Activated CD8-positive, alpha-beta memory T cell treated with anti-CD3 and anti-CD28 coated beads for 48 hours (primary cell): ENCODE measurements around the gene ZNF10.

ENCODE experiments used
- DNase-seq, 3 experiments: peaks; one replicate each; pipeline ENCODE4 v3.0.0-alpha.2; 2020; ENCODE audit warnings: low read depth in 2 of 3, low spot score in 2 of 3

Gene ZNF10

DNA sequence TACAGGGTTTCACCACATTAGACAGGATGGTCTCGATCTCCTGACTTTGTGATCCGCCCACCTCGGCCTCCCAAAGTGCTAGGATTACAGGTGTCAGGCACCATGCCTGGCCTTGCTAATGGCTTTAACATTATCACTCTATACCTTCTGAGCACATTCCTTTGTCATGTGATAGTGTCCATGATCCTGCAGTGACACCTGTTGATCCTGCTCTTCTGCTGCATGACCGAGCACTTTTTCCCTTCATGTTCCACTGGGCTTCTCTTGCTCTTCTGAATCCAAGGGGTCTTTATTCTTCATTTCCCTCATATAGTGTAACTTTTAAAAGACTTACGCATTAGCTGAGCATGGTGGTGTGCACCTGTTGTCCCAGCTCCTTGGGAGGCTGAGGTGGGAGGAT is 62.4 kb downstream of the ZNF10 start:
- DNase-seq = no peak

DNA sequence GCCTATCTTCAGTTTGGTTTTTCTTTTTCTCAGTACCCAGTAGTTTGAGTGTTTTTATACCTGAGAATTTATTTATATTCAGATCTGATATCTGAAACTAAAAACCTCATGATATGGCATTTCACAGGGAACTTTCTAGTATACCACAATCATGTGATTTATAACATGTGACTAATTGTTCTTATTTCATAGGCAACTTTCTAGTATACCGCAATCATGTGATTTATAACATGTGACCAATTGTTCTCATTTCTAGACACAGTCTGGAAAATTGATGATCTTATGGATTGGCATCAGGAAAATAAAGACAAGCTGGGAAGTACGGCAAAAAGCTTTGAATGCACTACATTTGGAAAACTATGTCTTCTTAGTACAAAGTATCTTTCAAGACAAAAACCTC is 71.5 kb downstream of the ZNF10 start:
- no peak for DNase-seq

DNA sequence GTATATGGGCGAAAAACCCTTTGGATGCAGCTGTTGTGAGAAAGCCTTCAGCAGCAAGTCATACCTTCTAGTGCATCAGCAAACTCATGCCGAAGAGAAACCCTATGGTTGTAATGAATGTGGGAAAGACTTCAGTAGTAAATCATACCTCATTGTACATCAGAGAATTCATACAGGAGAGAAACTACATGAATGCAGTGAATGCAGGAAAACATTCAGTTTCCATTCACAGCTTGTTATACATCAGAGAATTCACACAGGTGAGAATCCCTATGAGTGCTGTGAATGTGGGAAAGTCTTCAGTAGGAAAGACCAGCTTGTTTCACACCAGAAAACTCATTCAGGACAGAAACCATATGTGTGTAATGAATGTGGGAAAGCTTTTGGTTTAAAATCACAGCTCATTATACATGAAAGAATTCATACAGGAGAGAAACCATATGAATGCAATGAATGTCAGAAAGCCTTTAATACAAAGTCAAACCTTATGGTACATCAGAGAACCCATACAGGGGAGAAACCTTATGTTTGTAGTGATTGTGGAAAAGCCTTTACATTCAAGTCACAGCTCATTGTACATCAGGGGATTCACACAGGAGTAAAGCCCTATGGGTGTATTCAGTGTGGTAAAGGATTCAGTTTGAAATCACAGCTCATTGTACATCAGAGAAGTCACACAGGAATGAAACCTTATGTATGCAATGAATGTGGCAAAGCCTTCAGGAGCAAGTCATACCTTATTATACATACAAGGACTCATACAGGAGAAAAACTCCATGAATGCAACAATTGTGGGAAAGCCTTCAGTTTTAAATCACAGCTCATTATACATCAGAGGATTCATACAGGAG is 72.3 kb downstream of the ZNF10 start:
- DNase-seq = no peak

DNA sequence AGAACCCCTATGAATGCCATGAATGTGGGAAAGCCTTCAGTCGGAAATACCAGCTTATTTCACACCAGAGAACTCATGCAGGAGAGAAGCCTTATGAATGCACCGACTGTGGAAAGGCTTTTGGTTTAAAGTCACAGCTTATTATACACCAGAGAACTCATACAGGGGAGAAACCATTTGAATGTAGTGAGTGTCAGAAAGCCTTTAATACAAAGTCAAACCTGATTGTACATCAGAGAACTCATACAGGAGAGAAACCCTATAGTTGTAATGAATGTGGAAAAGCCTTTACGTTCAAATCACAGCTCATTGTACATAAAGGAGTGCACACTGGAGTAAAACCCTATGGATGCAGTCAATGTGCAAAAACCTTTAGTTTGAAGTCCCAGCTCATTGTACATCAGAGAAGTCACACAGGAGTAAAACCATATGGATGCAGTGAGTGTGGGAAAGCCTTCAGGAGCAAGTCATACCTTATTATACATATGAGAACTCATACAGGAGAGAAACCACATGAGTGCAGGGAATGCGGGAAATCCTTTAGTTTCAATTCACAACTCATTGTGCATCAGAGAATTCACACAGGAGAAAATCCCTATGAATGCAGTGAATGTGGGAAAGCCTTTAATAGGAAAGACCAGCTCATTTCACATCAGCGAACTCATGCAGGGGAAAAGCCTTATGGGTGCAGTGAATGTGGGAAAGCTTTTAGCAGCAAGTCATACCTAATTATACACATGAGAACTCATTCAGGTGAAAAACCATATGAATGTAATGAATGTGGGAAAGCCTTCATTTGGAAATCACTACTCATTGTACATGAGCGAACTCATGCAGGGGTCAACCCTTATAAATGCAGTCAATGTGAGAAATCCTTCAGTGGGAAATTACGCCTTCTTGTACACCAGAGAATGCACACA is 73.2 kb downstream of the ZNF10 start:
- DNase-seq = no peak

DNA sequence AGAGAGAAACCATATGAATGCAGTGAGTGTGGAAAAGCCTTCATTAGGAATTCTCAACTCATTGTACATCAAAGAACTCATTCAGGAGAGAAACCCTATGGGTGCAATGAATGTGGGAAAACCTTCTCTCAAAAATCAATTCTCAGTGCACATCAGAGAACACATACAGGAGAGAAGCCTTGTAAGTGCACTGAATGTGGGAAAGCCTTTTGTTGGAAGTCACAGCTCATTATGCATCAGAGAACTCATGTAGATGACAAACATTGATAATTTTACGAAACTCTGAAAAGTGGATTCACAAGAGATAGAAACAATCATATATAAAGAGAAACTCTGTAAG is 73.8 kb downstream of the ZNF10 start:
- DNase-seq = no peak

DNA sequence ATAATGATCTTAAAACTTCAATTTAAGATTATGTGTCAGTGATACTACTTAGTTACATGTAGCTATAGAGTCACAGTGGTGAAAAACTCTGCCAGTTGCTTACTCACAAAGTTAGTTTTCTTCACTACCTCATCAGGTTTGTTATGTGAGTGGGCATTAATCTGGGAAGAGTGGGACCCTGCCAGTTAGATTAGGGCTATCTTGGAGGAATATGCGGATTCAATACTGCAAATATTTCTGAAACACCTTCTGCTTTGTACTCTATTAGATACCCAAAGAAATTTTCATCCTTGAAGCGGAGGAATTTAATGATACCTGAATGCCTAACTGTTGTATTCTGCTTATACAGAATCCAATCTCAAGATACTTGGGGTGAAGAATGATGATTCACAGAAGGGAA is 76.0 kb downstream of the ZNF10 start:
- DNase-seq = no peak
